HepG2 (cell line): ENCODE measurements around the gene SLCO2A1. TPM values are rescaled to one million over a fixed set of nuclear protein-coding genes. Genes with fewer than 3 reads are reported as not detected.
A peak's percentile ranks its signal among the peaks of the same experiment; 100 is the strongest.

Experiments
- ATAC-seq: fragments of 200-7000 bp; cut with Tn5 transposase; 3 replicates; pipeline ENCODE4 v1.9.1; 2020; ENCODE audit warnings: mild to moderate bottlenecking, moderate library complexity
- BruUV-seq: library from RNA; stranded (reverse); fragments of 400-500 nt; replicated peaks from 2 replicates; lab custom pipeline; 2021; lab: Mats Ljungman, UMichigan
- CTCF ChIA-PET: fragments of 300-600 bp; formaldehyde crosslinking; extraction: SDS; loops from one replicate; lab custom pipeline; 2021; ENCODE audit warnings: low total read pairs, inconsistent platforms, low intra/inter-chr PET ratio; lab: Yijun Ruan, JAX
- POLR2A ChIA-PET: fragments of 350-600 bp; sonication (Branson Sonifier 250); formaldehyde crosslinking; loops from one replicate; lab custom pipeline; 2020; ENCODE audit warnings: antibody characterized with exemption, inconsistent platforms; lab: Yijun Ruan, JAX
- DNase-seq: peaks from one replicate; pipeline ENCODE4 v3.0.0-alpha.2; 2015; ENCODE audit warnings: low spot score
- FAIRE-seq: peaks from 3 replicates; lab custom pipeline; 2011; peaks lifted over from hg19 to GRCh38; lab: Jason Lieb, UNC
- H2AFZ ChIP-seq: one replicate; pipeline ENCODE4 v1.6.1; 2011; ENCODE audit warnings: low read length, inconsistent platforms
- H3K27ac ChIP-seq: fragments of 300-600 bp; 3 replicates; pipeline ENCODE4 v1.8.0; 2011; ENCODE audit warnings: mixed run types, mild to moderate bottlenecking, mixed read lengths, low read length, inconsistent platforms; ENCODE audit not compliant: insufficient read depth; ENCODE audit errors: extremely low read length
- H3K27me3 ChIP-seq, 2 experiments: fragments of 200-600 bp in 1 of 2; 2 replicates in 1 of 2; 3 replicates in 1 of 2; pipeline versions ENCODE4 v1.6.0 to v1.8.0; 2011; ENCODE audit warnings: low read length in 2 of 2, mild to moderate bottlenecking in 2 of 2, moderate library complexity in 2 of 2, inconsistent platforms in 1 of 2; ENCODE audit not compliant: insufficient read depth in 2 of 2, control insufficient read depth in 1 of 2
- H3K36me3 ChIP-seq, 2 experiments: fragments of 200-600 bp in 1 of 2; replicated peaks in 1 of 2; 2 replicates in 1 of 2; 3 replicates in 1 of 2; pipeline versions ENCODE4 v1.5.1 to v1.8.0; 2011; ENCODE audit warnings: low read length in 2 of 2, inconsistent platforms in 1 of 2; ENCODE audit not compliant: insufficient read depth in 2 of 2, control insufficient read depth in 1 of 2
- H3K4me1 ChIP-seq: 2 replicates; pipeline ENCODE4 v1.5.1; 2012; ENCODE audit warnings: low read length, inconsistent platforms; ENCODE audit not compliant: insufficient read depth
- H3K4me2 ChIP-seq: 2 replicates; pipeline ENCODE4 v1.6.0; 2011; ENCODE audit warnings: low read depth, low read length, inconsistent platforms
- H3K4me3 ChIP-seq, 3 experiments: fragments of 200-600 bp in 1 of 3; sonication (generic), shearing (Covaris generic) in 1 of 3; replicated peaks in 1 of 3; 2 replicates each; pipeline ENCODE4 v1.5.1; 2011 to 2016; ENCODE audit warnings: low read length in 3 of 3, inconsistent platforms in 2 of 3, low read depth in 2 of 3, mild to moderate bottlenecking in 2 of 3, control low read depth in 1 of 3, mixed read lengths in 1 of 3; ENCODE audit not compliant: insufficient read depth in 1 of 3
- H3K79me2 ChIP-seq: one replicate; pipeline ENCODE4 v1.6.1; 2011; ENCODE audit warnings: low read length, inconsistent platforms; ENCODE audit not compliant: insufficient read depth
- H3K9ac ChIP-seq: 2 replicates; pipeline ENCODE4 v1.6.0; 2011; ENCODE audit warnings: mild to moderate bottlenecking, low read depth, low read length, inconsistent platforms; ENCODE audit not compliant: insufficient read depth
- H3K9me3 ChIP-seq: 2 replicates; pipeline ENCODE4 v1.5.1; 2012; ENCODE audit warnings: mild to moderate bottlenecking, low read length
- H4K20me1 ChIP-seq: 2 replicates; pipeline ENCODE4 v1.6.0; 2011; ENCODE audit warnings: inconsistent platforms, mild to moderate bottlenecking, low read length, moderate library complexity; ENCODE audit not compliant: insufficient read depth
- ATF7 ChIP-seq, 2 experiments: fragments of 450-650 bp in 1 of 2; sonication (generic) in 1 of 2; formaldehyde crosslinking in 1 of 2; IDR thresholded peaks; 2 replicates each; pipeline versions ENCODE4 v1.4.0 to v1.6.1; 2016 to 2020; ENCODE audit warnings: antibody characterized with exemption in 1 of 2, mild to moderate bottlenecking in 1 of 2, missing genetic modification reagents in 1 of 2
- CBX5 ChIP-seq: sonication (generic); formaldehyde crosslinking; IDR thresholded peaks from 2 replicates; pipeline ENCODE4 v1.4.0; 2020; ENCODE audit warnings: missing genetic modification reagents, borderline replicate concordance
- CREB1 ChIP-seq, 2 experiments: fragments of 450-650 bp in 1 of 2; IDR thresholded peaks; 2 replicates each; pipeline ENCODE4 v1.6.1; 2016 to 2017; ENCODE audit warnings: control low read depth in 1 of 2, mild to moderate bottlenecking in 1 of 2, missing compliant biosample characterization in 1 of 2, missing genetic modification characterization in 1 of 2
- HES4 ChIP-seq: sonication (generic); formaldehyde crosslinking; IDR thresholded peaks from 2 replicates; pipeline ENCODE4 v1.9.0; 2021; ENCODE audit warnings: mild to moderate bottlenecking, missing genetic modification reagents, borderline replicate concordance
- IRF2 ChIP-seq: IDR thresholded peaks from 2 replicates; pipeline ENCODE4 v1.6.1; 2018; ENCODE audit warnings: missing genetic modification reagents, missing compliant biosample characterization
- MTA3 ChIP-seq: sonication (generic); formaldehyde crosslinking; IDR thresholded peaks from 2 replicates; pipeline ENCODE4 v1.4.0; 2020; ENCODE audit warnings: missing genetic modification reagents
- NFE2 ChIP-seq: sonication (generic); formaldehyde crosslinking; IDR thresholded peaks from 2 replicates; pipeline ENCODE4 v1.4.0; 2020; ENCODE audit warnings: missing genetic modification reagents
- PRDM4 ChIP-seq: sonication (generic); formaldehyde crosslinking; IDR thresholded peaks from 2 replicates; pipeline ENCODE4 v1.9.0; 2021; ENCODE audit warnings: missing genetic modification reagents, borderline replicate concordance
- ZBTB21 ChIP-seq: sonication (generic); formaldehyde crosslinking; IDR thresholded peaks from 2 replicates; pipeline ENCODE4 v1.4.0; 2020; ENCODE audit warnings: missing genetic modification reagents
- ZNF570 ChIP-seq: sonication (generic); formaldehyde crosslinking; IDR thresholded peaks from 2 replicates; pipeline ENCODE4 v1.4.0; 2020; ENCODE audit warnings: mild to moderate bottlenecking, missing genetic modification reagents, borderline replicate concordance
- ZNF589 ChIP-seq: sonication (generic); formaldehyde crosslinking; conservative IDR thresholded peaks from 2 replicates; pipeline ENCODE4 v1.8.0; 2022; ENCODE audit warnings: mild to moderate bottlenecking, moderate library complexity, missing genetic modification reagents
- ZNF616 ChIP-seq: sonication (generic); formaldehyde crosslinking; IDR thresholded peaks from 2 replicates; pipeline ENCODE4 v1.5.0; 2020; ENCODE audit warnings: low read depth, mild to moderate bottlenecking, missing genetic modification reagents
- ZSCAN12 ChIP-seq: sonication (generic); formaldehyde crosslinking; IDR thresholded peaks from 2 replicates; pipeline ENCODE4 v1.9.0; 2021; ENCODE audit warnings: mild to moderate bottlenecking, missing genetic modification reagents
- WGBS: methylation state at CpG from one replicate; pipeline ENCODE4 v1.1.6; 2017; ENCODE audit warnings: low lambda C conversion rate; 5-methylcytosine and 5-hydroxymethylcytosine counted together
- in situ Hi-C: cut with HindIII; loops from 2 replicates; pipeline ENCODE4 v1.10.0; 2017; ENCODE audit warnings: low pct_unique_long_range_greater_than_20kb; ENCODE audit not compliant: extremely low pct_ligation_motif_present
- intact Hi-C: fragments of 100-400 bp; cut with micrococcal nuclease; formaldehyde crosslinking; loops from one replicate; pipeline ENCODE4 v1.10.0; 2022; ENCODE audit not compliant: unreplicated experiment
- polyA plus RNA-seq, 8 experiments: library from polyadenylated mRNA; depleted of rRNA in 3 of 8; stranded (reverse) in 7 of 8; unstranded in 1 of 8; fragments of >200 nt; fragmentation: Illumina TruSeq in 4 of 8; extraction: Trizol in 4 of 8; gene quantifications; 2 replicates each; pipeline versions ENCODE4 v1.2.1 to v1.2.3, GENCODE V29; 2011 to 2016; ENCODE audit warnings: low read depth in 4 of 8, missing spikeins in 1 of 8, mixed read lengths in 1 of 8; ENCODE audit not compliant: insufficient read depth in 1 of 8
- total RNA-seq, 5 experiments: library from RNA; depleted of rRNA; stranded (reverse); fragments of >200 nt; fragmentation: Illumina TruSeq; extraction: Trizol; gene quantifications; 2 replicates each; pipeline ENCODE4 v1.2.3, GENCODE V29; 2016; ENCODE audit warnings: low read depth in 1 of 5
- TF ChIP-seq, protein P1 (sequence below): sonication (generic); formaldehyde crosslinking; conservative IDR thresholded peaks from 2 replicates; pipeline ENCODE4 v1.4.0; 2020; ENCODE audit warnings: missing genetic modification reagents
- TF ChIP-seq, protein P2 (sequence below): IDR thresholded peaks from 2 replicates; pipeline ENCODE4 v1.6.1; 2016; ENCODE audit warnings: low read depth, borderline replicate concordance

The SLCO2A1 gene
- total and polyA plus RNA-seq, 2 of the 13 experiments (the other 11 are each of a cell fraction or from before 2014, with no cell fraction given) = 0.04 TPM; not detected in 1

DNA sequence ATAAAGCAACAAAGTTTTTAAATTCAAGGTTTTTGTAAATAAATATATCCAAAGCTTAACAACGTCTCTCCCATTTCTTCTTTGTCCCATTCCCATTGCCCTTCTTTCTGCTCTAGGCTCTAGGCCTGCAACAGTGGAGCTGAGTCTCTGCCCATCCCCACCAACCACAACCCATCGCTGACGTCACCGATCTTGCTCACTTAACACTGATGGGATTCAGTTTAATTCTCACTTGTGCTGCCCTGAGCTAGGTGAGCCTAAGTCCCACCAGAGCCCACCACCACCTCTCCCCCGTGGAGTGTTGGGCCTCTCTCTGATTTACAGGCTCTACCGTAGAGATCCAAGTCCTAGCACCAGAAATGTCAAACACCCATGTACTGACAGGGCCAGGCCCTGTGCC, 72.7 kb downstream of the SLCO2A1 start:
- intact Hi-C loops (no loop called here), in situ Hi-C loops (no loop called here)
- H3K4me2 ChIP-seq = no peak overlapping the region
- CTCF ChIA-PET = no interaction called here
- 54% methylated on average over 6 of the region's 6 CpGs for WGBS
- H4K20me1 ChIP-seq = no peaks in the 10 kb centered on the region
- no peak overlapping the region for H2AFZ ChIP-seq
- DNase-seq (no peak), ATAC-seq (no peak), FAIRE-seq (no peak)
- no peak overlapping the region for H3K27ac ChIP-seq
- no peak overlapping the region for H3K4me3 ChIP-seq
- H3K9me3 ChIP-seq = no peaks in the 10 kb centered on the region
- H3K9ac ChIP-seq = no peak overlapping the region
- no peaks in the 10 kb centered on the region for H3K36me3 ChIP-seq
- POLR2A ChIA-PET = no interaction called here
- peaks cover 0 to 10% of the 10 kb centered on the region in 2 experiments; a peak in 3 of 5 replicates for H3K27me3 ChIP-seq
- BruUV-seq = no TSS peak
- no peaks in the 10 kb centered on the region for H3K79me2 ChIP-seq
- TF ChIP-seq, protein P1, sequence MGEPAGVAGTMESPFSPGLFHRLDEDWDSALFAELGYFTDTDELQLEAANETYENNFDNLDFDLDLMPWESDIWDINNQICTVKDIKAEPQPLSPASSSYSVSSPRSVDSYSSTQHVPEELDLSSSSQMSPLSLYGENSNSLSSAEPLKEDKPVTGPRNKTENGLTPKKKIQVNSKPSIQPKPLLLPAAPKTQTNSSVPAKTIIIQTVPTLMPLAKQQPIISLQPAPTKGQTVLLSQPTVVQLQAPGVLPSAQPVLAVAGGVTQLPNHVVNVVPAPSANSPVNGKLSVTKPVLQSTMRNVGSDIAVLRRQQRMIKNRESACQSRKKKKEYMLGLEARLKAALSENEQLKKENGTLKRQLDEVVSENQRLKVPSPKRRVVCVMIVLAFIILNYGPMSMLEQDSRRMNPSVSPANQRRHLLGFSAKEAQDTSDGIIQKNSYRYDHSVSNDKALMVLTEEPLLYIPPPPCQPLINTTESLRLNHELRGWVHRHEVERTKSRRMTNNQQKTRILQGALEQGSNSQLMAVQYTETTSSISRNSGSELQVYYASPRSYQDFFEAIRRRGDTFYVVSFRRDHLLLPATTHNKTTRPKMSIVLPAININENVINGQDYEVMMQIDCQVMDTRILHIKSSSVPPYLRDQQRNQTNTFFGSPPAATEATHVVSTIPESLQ = no peak
- TF ChIP-seq ATF7 (IDR thresholded peaks at IDR 0.05) (peak; percentile 69), ATF7 (CRISPR knock-in tag; IDR thresholded peaks at IDR 0.05) (no peak), ZNF616 (CRISPR knock-in tag) (no peak), CREB1 (IDR thresholded peaks at IDR 0.05) (peak; percentile 86), CREB1 (CRISPR knock-in tag; IDR thresholded peaks at IDR 0.05) (no peak), ZSCAN12 (CRISPR knock-in tag) (no peak)
- H3K4me1 ChIP-seq = no peaks in the 10 kb centered on the region

DNA sequence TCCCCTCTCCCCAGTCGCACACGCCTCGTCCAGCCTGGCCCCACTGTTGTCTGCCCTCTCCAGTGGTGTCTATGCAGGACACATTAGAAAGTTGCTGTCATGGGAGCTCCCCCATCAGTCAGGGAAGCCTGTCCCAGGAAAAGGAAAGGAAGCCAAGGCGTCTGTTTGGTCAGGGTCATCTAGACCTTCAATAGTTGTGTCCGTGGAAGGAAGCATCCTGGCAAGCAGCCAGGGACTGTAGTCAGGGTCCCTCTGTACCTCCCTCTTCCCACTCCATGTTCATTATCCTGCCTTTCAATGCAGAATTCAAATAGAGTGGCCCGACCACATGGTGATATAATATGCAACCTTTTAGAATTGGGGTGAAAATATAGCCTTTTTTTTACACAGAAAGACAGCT, 73.4 kb downstream of the SLCO2A1 start:
- DNase-seq = no peak
- CTCF ChIA-PET = no interaction called here
- Histone ChIP-seq H3K79me2 (no peaks in the 10 kb centered on the region), H3K4me2 (no peak overlapping the region), H3K27ac (no peak overlapping the region), H3K36me3 (no peaks in the 10 kb centered on the region), H3K27me3 (peaks cover 3 to 10% of the 10 kb centered on the region in 2 experiments; a peak in 3 of 5 replicates), H3K9me3 (no peaks in the 10 kb centered on the region), H3K9ac (no peak overlapping the region), H3K4me3 (no peak overlapping the region), H2AFZ (no peak overlapping the region), H4K20me1 (no peaks in the 10 kb centered on the region), H3K4me1 (no peaks in the 10 kb centered on the region)
- intact Hi-C loops = no loop called here
- ATAC-seq = no peak
- POLR2A ChIA-PET = no interaction called here
- no peak for FAIRE-seq
- no TSS peak for BruUV-seq
- WGBS = 6% methylated on average over 3 of the region's 6 CpGs
- in situ Hi-C loops = no loop called here
- TF ChIP-seq ZNF570 (CRISPR knock-in tag) = no peak
- no peak for TF ChIP-seq ZBTB21 (CRISPR knock-in tag)
- TF ChIP-seq IRF2 (CRISPR knock-in tag) = no peak
- TF ChIP-seq, protein P2, sequence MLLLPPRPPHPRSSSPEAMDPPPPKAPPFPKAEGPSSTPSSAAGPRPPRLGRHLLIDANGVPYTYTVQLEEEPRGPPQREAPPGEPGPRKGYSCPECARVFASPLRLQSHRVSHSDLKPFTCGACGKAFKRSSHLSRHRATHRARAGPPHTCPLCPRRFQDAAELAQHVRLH (CRISPR knock-in tag) = no peak
- TF ChIP-seq MTA3 (CRISPR knock-in tag) = no peak
- TF ChIP-seq NFE2 = no peak
- TF ChIP-seq CBX5 (CRISPR knock-in tag) = no peak
- no peak for TF ChIP-seq ZNF589 (CRISPR knock-in tag)
- TF ChIP-seq PRDM4 (CRISPR knock-in tag) = no peak
- TF ChIP-seq HES4 (CRISPR knock-in tag) = no peak
